PC-9 (cell line): ENCODE data around the gene NCKAP1.

Experiments used
- EZH2 ChIP-seq: fragments of 200-600 bp; sonication (generic); IDR thresholded peaks from 2 replicates; pipeline ENCODE4 v1.8.0; 2017; ENCODE audit warnings: antibody characterized with exemption, low read depth
- TF ChIP-seq, protein P1 (sequence below): fragments of 200-600 bp; sonication (generic); conservative IDR thresholded peaks from 2 replicates; pipeline ENCODE4 v1.6.1; 2017; ENCODE audit warnings: mixed run types, antibody characterized with exemption, mild to moderate bottlenecking, moderate library complexity

- TF ChIP-seq, protein P1, sequence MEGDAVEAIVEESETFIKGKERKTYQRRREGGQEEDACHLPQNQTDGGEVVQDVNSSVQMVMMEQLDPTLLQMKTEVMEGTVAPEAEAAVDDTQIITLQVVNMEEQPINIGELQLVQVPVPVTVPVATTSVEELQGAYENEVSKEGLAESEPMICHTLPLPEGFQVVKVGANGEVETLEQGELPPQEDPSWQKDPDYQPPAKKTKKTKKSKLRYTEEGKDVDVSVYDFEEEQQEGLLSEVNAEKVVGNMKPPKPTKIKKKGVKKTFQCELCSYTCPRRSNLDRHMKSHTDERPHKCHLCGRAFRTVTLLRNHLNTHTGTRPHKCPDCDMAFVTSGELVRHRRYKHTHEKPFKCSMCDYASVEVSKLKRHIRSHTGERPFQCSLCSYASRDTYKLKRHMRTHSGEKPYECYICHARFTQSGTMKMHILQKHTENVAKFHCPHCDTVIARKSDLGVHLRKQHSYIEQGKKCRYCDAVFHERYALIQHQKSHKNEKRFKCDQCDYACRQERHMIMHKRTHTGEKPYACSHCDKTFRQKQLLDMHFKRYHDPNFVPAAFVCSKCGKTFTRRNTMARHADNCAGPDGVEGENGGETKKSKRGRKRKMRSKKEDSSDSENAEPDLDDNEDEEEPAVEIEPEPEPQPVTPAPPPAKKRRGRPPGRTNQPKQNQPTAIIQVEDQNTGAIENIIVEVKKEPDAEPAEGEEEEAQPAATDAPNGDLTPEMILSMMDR: no peak
- no peak for TF ChIP-seq EZH2
Measured at GRCh38 chr2:182968493-182968892, 69.8 kb downstream of the NCKAP1 start.
